GM23248 (cell line): ENCODE measurements around the gene CNTNAP5. TPM values are rescaled to one million over a fixed set of nuclear protein-coding genes. Genes with fewer than 3 reads are reported as not detected.
"Not testable (repeated sequence)": the region's sequence is repeated elsewhere in the genome, so short reads cannot be mapped to it uniquely, and the experiment has no call there.

Experiments used
- DNase-seq: peaks from one replicate; pipeline ENCODE4 v3.0.0-alpha.2; 2015
- H2AFZ ChIP-seq: fragments of 200-600 bp; sonication (generic); 2 replicates; pipeline ENCODE4 v1.6.1; 2016; ENCODE audit warnings: antibody characterized with exemption
- H3F3A ChIP-seq: fragments of 200-600 bp; sonication (generic); 2 replicates; pipeline ENCODE4 v1.6.1; 2016; ENCODE audit warnings: mild to moderate bottlenecking, antibody characterized with exemption, mixed run types; ENCODE audit not compliant: insufficient read depth
- H3K27ac ChIP-seq: fragments of 200-600 bp; sonication (generic); 2 replicates; pipeline ENCODE4 v1.5.1; 2016; ENCODE audit warnings: mild to moderate bottlenecking
- H3K27me3 ChIP-seq: fragments of 200-600 bp; sonication (generic); replicated peaks from 2 replicates; pipeline ENCODE4 v1.6.1; 2016; ENCODE audit warnings: mild to moderate bottlenecking; ENCODE audit not compliant: insufficient read depth
- H3K36me3 ChIP-seq: fragments of 200-600 bp; sonication (generic); 2 replicates; pipeline ENCODE4 v1.6.1; 2016; ENCODE audit warnings: low read depth, mild to moderate bottlenecking
- H3K4me1 ChIP-seq: fragments of 200-600 bp; sonication (generic); 2 replicates; pipeline ENCODE4 v1.6.1; 2016; ENCODE audit warnings: mild to moderate bottlenecking; ENCODE audit not compliant: insufficient read depth
- H3K4me2 ChIP-seq: fragments of 200-600 bp; sonication (generic); one replicate; pipeline ENCODE4 v1.6.1; 2016; ENCODE audit warnings: mild to moderate bottlenecking; ENCODE audit not compliant: unreplicated experiment
- H3K4me3 ChIP-seq: fragments of 200-600 bp; sonication (generic); 2 replicates; pipeline ENCODE4 v1.5.1; 2016; ENCODE audit warnings: mild to moderate bottlenecking
- H3K79me2 ChIP-seq: fragments of 200-600 bp; sonication (generic); 2 replicates; pipeline ENCODE4 v1.6.1; 2016; ENCODE audit warnings: mild to moderate bottlenecking; ENCODE audit not compliant: insufficient read depth
- H3K9ac ChIP-seq: fragments of 200-600 bp; sonication (generic); 2 replicates; pipeline ENCODE4 v1.6.1; 2016; ENCODE audit warnings: mild to moderate bottlenecking
- H3K9me2 ChIP-seq: fragments of 200-600 bp; sonication (generic); 2 replicates; pipeline ENCODE4 v1.6.1; 2016; ENCODE audit warnings: mixed run types, mild to moderate bottlenecking, moderate library complexity; ENCODE audit not compliant: insufficient read depth
- H3K9me3 ChIP-seq: fragments of 200-600 bp; sonication (generic); one replicate; pipeline ENCODE4 v1.6.1; 2017; ENCODE audit warnings: low read depth
- H4K20me1 ChIP-seq: fragments of 200-600 bp; sonication (generic); 2 replicates; pipeline ENCODE4 v1.6.0; 2016; ENCODE audit not compliant: insufficient read depth
- EZH2 ChIP-seq: fragments of 200-600 bp; sonication (generic); IDR thresholded peaks from 2 replicates; pipeline ENCODE4 v1.6.1; 2018; ENCODE audit warnings: antibody characterized with exemption, mild to moderate bottlenecking; ENCODE audit not compliant: insufficient read depth, poor library complexity, severe bottlenecking
- EZH2phosphoT487 ChIP-seq: fragments of 200-600 bp; sonication (generic); IDR thresholded peaks from 2 replicates; pipeline ENCODE4 v1.6.1; 2018; ENCODE audit warnings: antibody characterized with exemption, moderate library complexity, mild to moderate bottlenecking, low read depth; ENCODE audit not compliant: insufficient read depth
- WGBS, 2 experiments: methylation state at CpG; one replicate each; pipeline ENCODE4 v1.1.6; 2015 to 2017; ENCODE audit warnings: low lambda C conversion rate in 2 of 2, low coverage in 1 of 2; ENCODE audit errors: missing lambda C conversion rate in 2 of 2; 5-methylcytosine and 5-hydroxymethylcytosine counted together
- in situ Hi-C: fragments of 300-500 bp; cut with MboI; formaldehyde crosslinking; loops from 2 replicates; pipeline ENCODE4 v1.15.0; 2020
- polyA plus RNA-seq: library from polyadenylated mRNA; unstranded; fragments of >200 nt; fragmentation: Nextera tagmentation; extraction: Ambion mirVana; gene quantifications from 2 replicates; pipeline ENCODE4 v1.2.1, GENCODE V29; 2016
- total RNA-seq: library from RNA; depleted of rRNA; stranded (reverse); fragments of >200 nt; shearing (Covaris generic); gene quantifications from 2 replicates; pipeline ENCODE4 v1.2.3, GENCODE V29; 2014

Gene CNTNAP5
- total and polyA plus RNA-seq, 2 experiments from 2014 or later: not detected

DNA sequence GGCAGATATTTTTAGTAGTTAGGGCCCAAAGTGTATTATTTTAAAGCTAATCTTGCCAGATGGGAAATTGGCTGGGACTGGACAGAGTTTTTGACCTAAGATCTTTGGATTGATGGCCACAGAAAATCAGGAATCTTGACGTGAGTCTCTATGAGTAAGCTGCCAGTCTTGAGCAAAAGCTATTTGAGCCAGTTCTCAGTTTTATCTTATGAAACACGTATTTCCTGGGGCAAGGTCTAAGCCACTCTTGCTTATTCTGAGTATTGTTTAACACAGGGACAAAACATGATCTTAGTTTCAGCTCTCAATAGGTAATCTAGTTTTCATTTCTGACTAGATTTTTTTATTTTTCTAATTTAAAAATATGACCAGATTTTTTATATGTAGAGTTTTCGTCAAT, 329.4 kb downstream of the CNTNAP5 start:
- Histone ChIP-seq H3K9ac (no peak overlapping the region), H3K9me3 (no peaks in the 10 kb centered on the region), H2AFZ (no peak overlapping the region), H3K4me2 (no peak overlapping the region), H3K79me2 (no peaks in the 10 kb centered on the region), H4K20me1 (no peaks in the 10 kb centered on the region), H3F3A (no peaks in the 10 kb centered on the region), H3K9me2 (no peaks in the 10 kb centered on the region), H3K27me3 (no peaks in the 10 kb centered on the region), H3K36me3 (no peaks in the 10 kb centered on the region), H3K4me1 (no peaks in the 10 kb centered on the region), H3K4me3 (no peak overlapping the region), H3K27ac (no peak overlapping the region)
- no peak for TF ChIP-seq EZH2
- TF ChIP-seq EZH2phosphoT487: no peak
- WGBS, 2 experiments: 17 to 18% methylated on average over 3 of the region's 3 CpGs
- DNase-seq: no peak
- in situ Hi-C loops: no loop called here

DNA sequence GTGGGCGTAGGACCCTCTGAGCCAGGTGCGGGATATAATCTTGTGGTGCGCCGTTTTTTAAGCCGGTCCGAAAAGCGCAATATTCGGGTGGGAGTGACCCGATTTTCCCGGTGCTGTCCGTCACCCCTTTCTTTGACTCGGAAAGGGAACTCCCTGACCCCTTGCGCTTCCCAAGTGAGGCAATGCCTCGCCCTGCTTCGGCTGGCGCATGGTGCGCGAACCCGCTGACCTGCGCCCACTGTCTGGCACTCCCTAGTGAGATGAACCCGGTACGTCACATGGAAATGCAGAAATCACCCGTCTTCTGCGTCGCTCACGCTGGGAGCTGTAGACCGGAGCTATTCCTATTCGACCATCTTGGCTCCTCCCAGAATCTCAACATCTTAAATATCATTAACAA, 336.9 kb downstream of the CNTNAP5 start:
- H3K9ac ChIP-seq, in situ Hi-C loops: not testable (repeated sequence)

DNA sequence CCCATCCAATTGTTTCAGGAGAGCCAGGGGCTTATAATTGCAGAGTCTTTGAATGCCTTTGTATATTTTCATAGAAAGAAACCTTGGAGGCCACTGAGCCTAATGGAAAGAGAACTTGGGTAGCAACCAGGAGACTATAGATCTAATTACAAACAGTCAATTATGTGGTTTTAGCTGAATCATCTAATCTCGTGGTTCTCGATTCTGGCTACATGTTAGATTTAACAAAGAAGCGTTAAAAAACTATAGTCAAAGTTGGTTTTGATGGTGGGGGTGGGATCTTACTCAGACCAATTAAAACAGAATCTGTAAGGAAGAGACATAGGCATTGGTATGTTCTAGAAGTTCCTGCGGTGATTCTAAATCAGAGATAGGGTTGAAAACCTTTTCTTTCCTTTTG, 344.1 kb downstream of the CNTNAP5 start:
- no peak overlapping the region for H3K4me3 ChIP-seq
- no peaks in the 10 kb centered on the region for H3K4me1 ChIP-seq
- no peaks in the 10 kb centered on the region for H3K9me3 ChIP-seq
- no peaks in the 10 kb centered on the region for H3F3A ChIP-seq
- in situ Hi-C loops: no loop called here
- no peaks in the 10 kb centered on the region for H3K9me2 ChIP-seq
- no peak for DNase-seq
- WGBS, 2 experiments: 10% methylated on average over 4 of the region's 4 CpGs
- H4K20me1 ChIP-seq: no peaks in the 10 kb centered on the region
- no peaks in the 10 kb centered on the region for H3K79me2 ChIP-seq
- H3K9ac ChIP-seq: no peak overlapping the region
- TF ChIP-seq EZH2 (no peak), EZH2phosphoT487 (no peak)
- H3K36me3 ChIP-seq: no peaks in the 10 kb centered on the region
- H3K27ac ChIP-seq: no peak overlapping the region
- no peak overlapping the region for H3K4me2 ChIP-seq
- H2AFZ ChIP-seq: no peak overlapping the region
- H3K27me3 ChIP-seq: no peaks in the 10 kb centered on the region

More for the DNA sequence above, 336.9 kb downstream of the CNTNAP5 start:
- H4K20me1 ChIP-seq, H3K27ac ChIP-seq, H3K4me1 ChIP-seq, H3F3A ChIP-seq, DNase-seq, H3K9me2 ChIP-seq, H2AFZ ChIP-seq, H3K27me3 ChIP-seq, H3K79me2 ChIP-seq, H3K9me3 ChIP-seq, H3K4me3 ChIP-seq, H3K36me3 ChIP-seq, H3K4me2 ChIP-seq: not testable (repeated sequence)
- 62 to 71% methylated on average over 28 of the region's 28 CpGs for whole genome bisulfite sequencing, 2 experiments

DNA sequence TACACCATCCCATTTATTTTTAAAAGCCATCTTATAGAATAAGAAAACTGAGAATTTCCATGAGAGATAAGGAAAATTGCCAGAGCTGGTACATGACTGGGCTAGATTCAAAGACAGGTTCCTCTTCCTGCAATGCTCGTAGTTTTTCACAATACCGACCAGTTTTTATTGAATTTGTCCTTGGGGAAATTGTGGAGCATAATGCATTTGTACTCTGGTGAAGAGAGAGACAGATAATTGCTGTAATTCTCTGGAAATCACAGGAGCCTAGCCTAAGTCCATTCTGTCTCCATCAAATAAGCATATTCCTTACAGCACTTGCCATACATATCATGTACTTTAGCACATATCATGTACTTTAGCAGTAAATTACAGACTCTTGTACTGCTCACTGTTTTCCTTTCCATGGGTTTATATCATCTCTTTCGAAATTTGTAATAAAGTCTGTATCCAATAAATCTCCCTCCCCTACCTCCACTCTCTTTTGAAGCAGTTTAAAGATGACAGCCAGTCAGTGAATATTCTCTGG, 355.2 kb downstream of the CNTNAP5 start:
- Histone ChIP-seq H3K9ac (no peak overlapping the region), H3K9me2 (no peaks in the 10 kb centered on the region), H3K9me3 (no peaks in the 10 kb centered on the region), H4K20me1 (no peaks in the 10 kb centered on the region), H3K27me3 (no peaks in the 10 kb centered on the region), H3K36me3 (no peaks in the 10 kb centered on the region), H3K79me2 (no peaks in the 10 kb centered on the region), H2AFZ (no peak overlapping the region), H3K4me3 (no peak overlapping the region), H3K4me2 (no peak overlapping the region), H3K27ac (no peak overlapping the region), H3F3A (no peaks in the 10 kb centered on the region), H3K4me1 (no peaks in the 10 kb centered on the region)
- DNase-seq: no peak
- TF ChIP-seq EZH2phosphoT487 (no peak), EZH2 (no peak)
- 7 to 8% methylated on average over 3 of the region's 3 CpGs for WGBS, 2 experiments
- in situ Hi-C loops: no loop called here

DNA sequence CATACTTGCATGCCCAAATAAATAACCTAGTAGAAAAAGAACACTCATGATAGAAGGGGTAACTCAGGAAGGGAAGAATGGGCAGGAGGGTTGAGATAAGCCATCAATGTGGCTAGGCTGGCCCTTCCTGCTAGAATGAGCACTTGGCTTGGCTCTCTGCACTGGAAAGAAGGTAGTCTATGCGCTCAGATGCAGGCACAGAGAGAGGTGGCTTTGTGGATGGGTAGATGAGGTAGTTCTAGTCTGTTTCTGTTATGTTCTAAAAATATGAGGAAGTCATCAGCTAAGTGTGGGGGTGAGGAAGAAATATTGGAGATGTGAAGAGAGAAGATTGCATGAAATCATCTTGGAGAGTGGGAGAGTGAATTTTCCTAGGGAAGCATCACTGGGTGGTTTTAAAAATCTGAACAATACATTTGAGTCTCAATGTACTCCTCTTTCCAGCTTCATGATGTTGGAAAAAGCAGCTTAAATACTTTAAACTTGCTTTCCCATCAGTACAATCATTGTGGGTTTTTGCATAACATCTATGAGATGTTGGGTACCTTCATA, 357.1 kb downstream of the CNTNAP5 start:
- no peak overlapping the region for H3K9ac ChIP-seq
- H3F3A ChIP-seq: no peaks in the 10 kb centered on the region

More for the DNA sequence above, 357.1 kb downstream of the CNTNAP5 start:
- Histone ChIP-seq H4K20me1 (no peaks in the 10 kb centered on the region), H3K4me2 (no peak overlapping the region), H3K27ac (no peak overlapping the region), H3K9me2 (no peaks in the 10 kb centered on the region), H3K4me1 (no peaks in the 10 kb centered on the region), H2AFZ (no peak overlapping the region), H3K79me2 (no peaks in the 10 kb centered on the region), H3K9me3 (no peaks in the 10 kb centered on the region), H3K4me3 (no peak overlapping the region), H3K27me3 (no peaks in the 10 kb centered on the region), H3K36me3 (no peaks in the 10 kb centered on the region)
- DNase-seq: no peak
- no peak for TF ChIP-seq EZH2
- TF ChIP-seq EZH2phosphoT487: no peak
- in situ Hi-C loops: no loop called here
- WGBS, 2 experiments: 8 to 13% methylated on average over 1 of the region's 1 CpG
